ENCODE data around the gene CASP10. TPM values are rescaled to one million over a fixed set of nuclear protein-coding genes. Genes with fewer than 3 reads are reported as not detected.
"Not testable (repeated sequence)": the region's sequence is repeated elsewhere in the genome, so short reads cannot be mapped to it uniquely, and the experiment has no call there.

Gene CASP10
- total RNA-seq: 9.0 and 9.9 TPM in 2 replicates
- long read RNA-seq, full-length matches to known transcripts: 12 of 19 reads
- long read RNA-seq, partial matches to known transcripts: 0 of 19 reads
- long read RNA-seq, other reads (novel, unspliced or antisense): 7 of 19 reads

- TF ChIP-seq, protein P1, sequence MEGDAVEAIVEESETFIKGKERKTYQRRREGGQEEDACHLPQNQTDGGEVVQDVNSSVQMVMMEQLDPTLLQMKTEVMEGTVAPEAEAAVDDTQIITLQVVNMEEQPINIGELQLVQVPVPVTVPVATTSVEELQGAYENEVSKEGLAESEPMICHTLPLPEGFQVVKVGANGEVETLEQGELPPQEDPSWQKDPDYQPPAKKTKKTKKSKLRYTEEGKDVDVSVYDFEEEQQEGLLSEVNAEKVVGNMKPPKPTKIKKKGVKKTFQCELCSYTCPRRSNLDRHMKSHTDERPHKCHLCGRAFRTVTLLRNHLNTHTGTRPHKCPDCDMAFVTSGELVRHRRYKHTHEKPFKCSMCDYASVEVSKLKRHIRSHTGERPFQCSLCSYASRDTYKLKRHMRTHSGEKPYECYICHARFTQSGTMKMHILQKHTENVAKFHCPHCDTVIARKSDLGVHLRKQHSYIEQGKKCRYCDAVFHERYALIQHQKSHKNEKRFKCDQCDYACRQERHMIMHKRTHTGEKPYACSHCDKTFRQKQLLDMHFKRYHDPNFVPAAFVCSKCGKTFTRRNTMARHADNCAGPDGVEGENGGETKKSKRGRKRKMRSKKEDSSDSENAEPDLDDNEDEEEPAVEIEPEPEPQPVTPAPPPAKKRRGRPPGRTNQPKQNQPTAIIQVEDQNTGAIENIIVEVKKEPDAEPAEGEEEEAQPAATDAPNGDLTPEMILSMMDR (IDR thresholded peaks at IDR 0.05; ENCODE audit: unreplicated experiment): peak; percentile 35
- Mint-ChIP-seq H3K9me3 (ENCODE audit: low read depth) (peaks cover 7% of the 10 kb centered on the region), H3K4me1 (ENCODE audit: low read depth) (peaks cover 29% of the 10 kb centered on the region), H3K27ac (peak within 1 kb of the TSS; percentile 95), H3K27me3 (no peaks in the 10 kb centered on the region), H3K4me3 (ENCODE audit: low read depth) (peak within 1 kb of the TSS; percentile 76), H3K36me3 (ENCODE audit: insufficient read depth) (peaks cover 4% of the 10 kb centered on the region)
- no peak for DNase-seq (ENCODE audit: low spot score, unreplicated experiment)
These were observed at the start of gene CASP10 for GRCh38 chr2:201182650-201183364. CASP10 (plus strand) TSS chr2:201183141; CDS start chr2:201185778, 2,637 bp downstream.

- Mint-ChIP-seq H3K36me3 (ENCODE audit: insufficient read depth) (peaks cover 31% of the 10 kb centered on the region), H3K27me3 (no peaks in the 10 kb centered on the region), H3K9me3 (ENCODE audit: low read depth) (no peaks in the 10 kb centered on the region), H3K4me1 (ENCODE audit: low read depth) (peaks cover 13% of the 10 kb centered on the region), H3K27ac (no peak overlapping the region), H3K4me3 (ENCODE audit: low read depth) (no peak overlapping the region)
- DNase-seq (ENCODE audit: low spot score, unreplicated experiment): no peak
- TF ChIP-seq, protein P1 (IDR thresholded peaks at IDR 0.05; ENCODE audit: unreplicated experiment): no peak
These were observed 47.6 kb upstream of the CASP10 start for GRCh38 chr2:201135386-201135785.

DNA sequence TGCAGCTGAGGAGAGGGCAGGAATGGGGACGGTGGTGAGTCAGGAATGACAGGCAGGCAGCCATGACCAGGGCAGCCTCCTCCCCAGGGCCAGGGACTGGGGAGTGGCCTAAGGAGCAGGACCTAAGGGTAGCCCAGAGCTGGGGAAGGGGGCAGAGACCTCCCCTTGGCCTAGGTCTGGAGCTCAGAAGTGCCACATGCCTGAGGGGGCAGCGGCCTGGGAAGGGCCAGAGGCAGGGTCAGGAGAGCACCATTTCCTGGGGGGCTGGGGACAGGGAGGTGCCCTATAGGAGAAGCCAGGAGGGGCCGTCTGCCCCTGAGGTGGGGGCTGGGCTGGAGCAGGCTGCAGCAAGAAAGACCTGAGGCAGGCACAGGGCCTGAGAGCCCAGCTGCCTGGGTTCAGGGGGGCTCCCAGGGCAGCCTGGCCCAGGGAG is 46.0 kb upstream of the CASP10 start:
- Mint-ChIP-seq H3K27ac (no peak overlapping the region), H3K36me3 (ENCODE audit: insufficient read depth) (peaks cover 37% of the 10 kb centered on the region), H3K4me3 (ENCODE audit: low read depth) (no peak overlapping the region), H3K4me1 (ENCODE audit: low read depth) (peaks cover 13% of the 10 kb centered on the region), H3K27me3 (no peaks in the 10 kb centered on the region), H3K9me3 (ENCODE audit: low read depth) (no peaks in the 10 kb centered on the region)
- TF ChIP-seq, protein P1 (IDR thresholded peaks at IDR 0.05; ENCODE audit: unreplicated experiment): no peak
- DNase-seq (ENCODE audit: low spot score, unreplicated experiment): no peak

- Mint-ChIP-seq H3K27ac (no peak overlapping the region), H3K4me3 (ENCODE audit: low read depth) (no peak overlapping the region), H3K9me3 (ENCODE audit: low read depth) (no peaks in the 10 kb centered on the region), H3K4me1 (ENCODE audit: low read depth) (peaks cover 13% of the 10 kb centered on the region), H3K36me3 (ENCODE audit: insufficient read depth) (peaks cover 37% of the 10 kb centered on the region), H3K27me3 (no peaks in the 10 kb centered on the region)
- TF ChIP-seq, protein P1 (IDR thresholded peaks at IDR 0.05; ENCODE audit: unreplicated experiment): no peak
- DNase-seq (ENCODE audit: low spot score, unreplicated experiment): no peak
These were observed 45.2 kb upstream of the CASP10 start for GRCh38 chr2:201137505-201138400.

- DNase-seq (ENCODE audit: low spot score, unreplicated experiment): no peak
- H3K27me3 Mint-ChIP-seq: no peaks in the 10 kb centered on the region
- H3K9me3 Mint-ChIP-seq (ENCODE audit: low read depth): no peaks in the 10 kb centered on the region
- TF ChIP-seq, protein P1 (IDR thresholded peaks at IDR 0.05; ENCODE audit: unreplicated experiment): no peak
- peaks cover 13% of the 10 kb centered on the region for H3K4me1 Mint-ChIP-seq (ENCODE audit: low read depth)
- H3K27ac Mint-ChIP-seq: no peak overlapping the region
- H3K4me3 Mint-ChIP-seq (ENCODE audit: low read depth): no peak overlapping the region
- H3K36me3 Mint-ChIP-seq (ENCODE audit: insufficient read depth): peaks cover 30% of the 10 kb centered on the region
These were observed 44.5 kb upstream of the CASP10 start for GRCh38 chr2:201138401-201138970.

DNA sequence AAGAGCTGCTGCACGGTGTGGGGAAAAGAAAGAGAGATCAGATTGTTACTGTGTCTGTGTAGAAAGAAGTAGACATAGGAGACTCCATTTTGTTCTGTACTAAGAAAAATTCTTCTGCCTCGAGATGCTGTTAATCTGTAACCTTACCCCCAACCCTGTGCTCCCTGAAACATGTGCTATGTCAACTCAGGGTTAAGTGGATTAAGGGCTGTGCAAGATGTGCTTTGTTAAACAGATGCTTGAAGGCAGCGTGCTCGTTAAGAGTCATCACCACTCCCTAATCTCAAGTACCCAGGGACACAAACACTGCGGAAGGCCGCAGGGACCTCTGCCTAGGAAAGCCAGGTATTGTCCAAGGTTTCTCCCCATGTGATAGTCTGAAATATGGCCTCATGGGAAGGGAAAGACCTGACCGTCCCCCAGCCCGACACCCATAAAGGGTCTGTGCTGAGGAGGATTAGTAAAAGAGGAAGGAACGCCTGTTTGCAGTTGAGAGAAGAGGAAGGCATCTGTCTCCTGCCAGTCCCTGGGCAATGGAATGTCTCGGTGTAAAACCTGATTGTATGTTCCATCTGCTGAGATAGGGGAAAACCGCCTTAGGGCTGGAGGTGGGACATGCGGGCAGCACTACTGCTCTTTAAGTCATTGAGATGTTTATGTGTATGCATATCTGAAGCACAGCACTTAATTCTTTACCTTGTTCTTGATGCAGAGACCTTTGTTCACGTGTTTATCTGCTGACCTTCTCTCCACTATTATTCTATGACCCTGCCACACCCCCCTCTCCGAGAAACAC is 43.8 kb upstream of the CASP10 start:
- peaks cover 15% of the 10 kb centered on the region for H3K4me1 Mint-ChIP-seq (ENCODE audit: low read depth)
- not testable (repeated sequence) for H3K27me3 Mint-ChIP-seq; H3K9me3 Mint-ChIP-seq (ENCODE audit: low read depth); DNase-seq (ENCODE audit: low spot score, unreplicated experiment)
- peaks cover 29% of the 10 kb centered on the region for H3K36me3 Mint-ChIP-seq (ENCODE audit: insufficient read depth)
- peak overlapping the region; percentile 49 for H3K4me3 Mint-ChIP-seq (ENCODE audit: low read depth)
- peak overlapping the region; percentile 67 for H3K27ac Mint-ChIP-seq
